UCSD-AML1 (cell line): ENCODE results near the gene FUT1.

Experiments used
- DNase-seq: peaks from one replicate; lab custom pipeline; 2025; ENCODE audit not compliant: unreplicated experiment; lab: John Stamatoyannopoulos, UW

The FUT1 gene

GRCh38 chr19:48741129-48741999 is 11.1 kb downstream of the FUT1 start:
- DNase-seq, result peak; percentile 74

GRCh38 chr19:48740164-48740972 is 12.1 kb downstream of the FUT1 start, which contains the start of gene RASIP1:
Gene RASIP1 (minus strand): TSS chr19:48740610. CDS start chr19:48740282, 328 bp downstream.
- DNase-seq, result peak; percentile 47

GRCh38 chr19:48739404-48740163 is 12.9 kb downstream of the FUT1 start:
- no peak for DNase-seq

GRCh38 chr19:48738557-48739403 is 13.7 kb downstream of the FUT1 start:
- peak; percentile 94 for DNase-seq

GRCh38 chr19:48737360-48737998 is 15.0 kb downstream of the FUT1 start:
- DNase-seq, result no peak

- DNase-seq, result no peak
These were observed 17.3 kb downstream of the FUT1 start for GRCh38 chr19:48735031-48735615.

- DNase-seq, result no peak
These were observed 17.8 kb downstream of the FUT1 start for GRCh38 chr19:48734625-48735024.

- no peak for DNase-seq
These were observed 21.0 kb downstream of the FUT1 start for GRCh38 chr19:48731452-48731851.

- no peak for DNase-seq
These were observed 23.4 kb downstream of the FUT1 start for GRCh38 chr19:48728911-48729664.

GRCh38 chr19:48726556-48726955 is 25.9 kb downstream of the FUT1 start:
- no peak for DNase-seq

- peak; percentile 59 for DNase-seq
These were observed 27.4 kb downstream of the FUT1 start for GRCh38 chr19:48724796-48725753.

GRCh38 chr19:48722196-48722708 is 30.2 kb downstream of the FUT1 start:
- no peak for DNase-seq

GRCh38 chr19:48720613-48721296 is 31.7 kb downstream of the FUT1 start:
- no peak for DNase-seq

- no peak for DNase-seq
These were observed 32.2 kb downstream of the FUT1 start for GRCh38 chr19:48720251-48720612.

GRCh38 chr19:48719263-48720171 is 32.9 kb downstream of the FUT1 start, which contains the start of gene MAMSTR:
Gene MAMSTR (minus strand): TSS chr19:48719725. CDS start chr19:48719031, 694 bp downstream.
- no peak for DNase-seq
